Stimulated activated naive CD8-positive, alpha-beta T cell treated with anti-CD3 and anti-CD28 coated beads, Interleukin-15, Interleukin-2, amounts not matched to agents 100 ng/mL and 50 ng/mL, for 24 hours (primary cell): Measurements from ENCODE around the gene ALG9.
A peak's percentile ranks its signal among the peaks of the same experiment; 100 is the strongest.
"Not testable (repeated sequence)": the region's sequence is repeated elsewhere in the genome, so short reads cannot be mapped to it uniquely, and the experiment has no call there.

Experiments
- H3K27ac Mint-ChIP-seq: one replicate; pipeline ENCODE4 v1.8.0; 2021; ENCODE audit warnings: mild to moderate bottlenecking, mixed read lengths
- H3K27me3 Mint-ChIP-seq: one replicate; pipeline ENCODE4 v1.8.0; 2021; ENCODE audit warnings: mixed read lengths
- H3K36me3 Mint-ChIP-seq: one replicate; pipeline ENCODE4 v1.8.0; 2021; ENCODE audit warnings: low read depth, mixed read lengths
- H3K4me1 Mint-ChIP-seq: one replicate; pipeline ENCODE4 v1.8.0; 2021; ENCODE audit warnings: low read depth, mixed read lengths
- H3K4me3 Mint-ChIP-seq: one replicate; pipeline ENCODE4 v1.8.0; 2021; ENCODE audit warnings: mild to moderate bottlenecking, mixed read lengths
- H3K9me3 Mint-ChIP-seq: one replicate; pipeline ENCODE4 v1.8.0; 2021; ENCODE audit warnings: mixed read lengths

ALG9 gene

DNA sequence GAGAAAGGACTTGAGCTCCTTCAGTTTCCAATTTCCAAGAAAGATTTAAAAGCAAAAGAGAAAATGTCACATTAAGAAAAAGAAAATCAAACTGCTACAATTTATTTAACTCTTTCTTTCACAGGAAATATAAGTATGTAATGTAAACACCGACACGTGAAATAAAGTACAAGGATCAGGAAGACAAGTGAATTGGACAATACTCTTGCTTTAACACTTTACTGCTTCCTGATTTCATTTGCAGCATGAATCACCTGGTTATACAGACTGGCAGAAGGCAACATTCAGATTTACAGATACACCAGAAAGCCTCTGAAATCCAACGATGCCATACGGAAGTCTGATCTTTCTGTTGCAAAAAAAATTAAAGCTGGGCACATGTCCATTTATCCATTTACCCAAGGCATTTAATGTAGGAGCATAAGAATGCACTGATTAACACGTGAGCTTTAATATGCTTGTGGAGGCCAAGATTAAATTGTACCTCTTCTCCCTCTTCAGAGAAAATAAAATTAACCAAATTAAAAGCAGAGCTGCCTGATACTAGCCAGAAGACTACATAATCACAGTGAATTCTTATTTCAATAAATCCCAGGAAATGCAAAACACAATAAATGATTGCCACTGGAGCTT lies 89.2 kb downstream of the ALG9 start:
- Mint-ChIP-seq H3K4me1 (no peaks in the 10 kb centered on the region), H3K36me3 (peaks cover 12% of the 10 kb centered on the region), H3K27me3 (no peaks in the 10 kb centered on the region), H3K4me3 (no peak overlapping the region), H3K27ac (no peak overlapping the region), H3K9me3 (no peaks in the 10 kb centered on the region)

DNA sequence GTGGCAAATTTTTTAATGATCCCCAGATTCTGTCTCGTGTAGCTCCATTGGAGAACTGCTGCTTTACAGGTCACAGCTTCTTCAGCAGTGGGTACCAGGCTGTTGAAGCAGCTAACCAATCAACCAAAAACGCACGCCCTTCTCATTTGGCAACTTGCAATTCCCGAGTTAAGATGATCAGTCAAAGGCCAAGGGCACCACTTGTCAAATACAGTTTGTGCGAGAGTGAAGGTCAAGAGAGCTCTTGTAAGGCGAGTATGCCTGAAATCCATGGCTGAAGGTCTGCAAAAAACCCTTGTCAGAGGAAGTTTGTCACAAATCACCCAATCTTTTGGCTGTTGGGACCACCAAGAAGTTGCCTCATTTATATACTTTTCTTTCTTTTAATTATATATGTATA lies 92.3 kb downstream of the ALG9 start:
- Mint-ChIP-seq H3K36me3 (no peaks in the 10 kb centered on the region), H3K27ac (no peak overlapping the region), H3K4me1 (peaks cover 4% of the 10 kb centered on the region)

DNA sequence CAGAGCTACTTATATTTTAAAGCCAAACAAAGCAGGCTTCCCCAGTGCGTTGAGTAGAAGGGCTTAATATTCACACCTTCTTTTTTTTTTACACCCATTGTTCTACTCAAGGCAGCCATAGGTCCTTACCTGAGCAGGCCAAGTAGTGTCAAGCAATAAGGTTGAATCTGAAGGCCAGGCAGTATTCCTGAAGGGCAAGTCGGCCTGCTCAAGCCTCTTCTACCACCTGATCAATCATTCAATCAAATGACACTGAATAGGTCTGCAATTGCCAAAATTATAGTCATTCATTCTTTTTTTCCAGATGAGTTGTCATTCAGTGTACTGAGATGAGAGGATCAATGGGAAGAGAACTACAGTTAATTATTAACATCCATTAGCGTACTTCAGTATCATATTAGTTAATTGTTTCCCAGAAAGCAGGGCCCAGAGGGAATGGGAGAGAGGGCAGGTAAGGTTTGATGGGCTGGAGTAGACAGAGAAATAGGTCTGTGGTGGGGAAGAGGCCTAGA lies 93.3 kb downstream of the ALG9 start:
- no peak overlapping the region for H3K4me3 Mint-ChIP-seq
- H3K4me1 Mint-ChIP-seq = peaks cover 4% of the 10 kb centered on the region
- H3K36me3 Mint-ChIP-seq = no peaks in the 10 kb centered on the region
- H3K27ac Mint-ChIP-seq = no peak overlapping the region
- no peaks in the 10 kb centered on the region for H3K9me3 Mint-ChIP-seq
- H3K27me3 Mint-ChIP-seq = no peaks in the 10 kb centered on the region

More for the DNA sequence above, 92.3 kb downstream of the ALG9 start:
- Mint-ChIP-seq H3K9me3 (no peaks in the 10 kb centered on the region), H3K27me3 (no peaks in the 10 kb centered on the region), H3K4me3 (no peak overlapping the region)

DNA sequence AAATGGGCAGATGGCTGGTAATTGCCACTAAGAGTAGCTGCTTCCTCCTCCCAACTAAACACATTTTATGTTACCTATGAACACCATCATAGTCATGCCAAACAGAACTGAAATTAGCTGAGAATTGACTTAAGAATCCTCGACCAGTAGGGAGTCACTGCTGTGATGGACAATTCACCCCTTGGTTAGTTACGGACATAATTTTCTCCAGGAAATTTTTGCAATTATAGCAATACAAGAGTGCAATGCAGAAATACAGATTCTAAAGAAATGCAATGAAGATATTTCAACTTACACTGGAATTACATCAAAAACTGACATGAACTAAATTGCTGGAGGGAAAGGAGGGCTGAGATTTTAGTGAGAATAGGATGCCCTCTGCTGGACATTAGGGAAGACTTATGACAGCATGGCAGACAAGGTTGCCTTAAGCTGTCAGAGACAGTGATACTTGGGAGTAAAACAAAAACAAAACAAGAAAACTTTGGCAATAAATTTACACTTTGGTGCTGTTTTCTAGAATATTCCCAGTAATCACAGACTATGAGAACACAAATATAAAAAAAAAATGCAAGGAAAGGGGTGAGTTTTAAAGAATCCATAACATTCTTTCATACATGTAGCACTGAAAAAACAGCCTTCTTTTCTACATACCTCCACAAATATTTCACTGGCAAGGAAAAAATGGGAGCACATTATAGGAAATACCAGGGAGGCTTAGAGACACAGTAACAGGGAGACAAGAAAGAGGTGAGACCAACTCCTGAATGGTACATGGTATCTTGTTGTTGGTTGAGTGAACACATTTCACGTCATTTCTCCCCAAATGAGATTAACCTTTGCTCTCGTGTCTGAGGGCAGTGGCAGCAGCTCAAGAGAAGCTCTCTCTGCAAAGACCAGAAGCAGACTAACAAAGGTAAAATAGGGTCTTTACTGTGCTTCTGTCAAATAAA lies 94.0 kb downstream of the ALG9 start:
- Mint-ChIP-seq H3K4me3 (no peak overlapping the region), H3K36me3 (no peaks in the 10 kb centered on the region), H3K27ac (no peak overlapping the region), H3K27me3 (no peaks in the 10 kb centered on the region), H3K9me3 (no peaks in the 10 kb centered on the region), H3K4me1 (peaks cover 4% of the 10 kb centered on the region)

DNA sequence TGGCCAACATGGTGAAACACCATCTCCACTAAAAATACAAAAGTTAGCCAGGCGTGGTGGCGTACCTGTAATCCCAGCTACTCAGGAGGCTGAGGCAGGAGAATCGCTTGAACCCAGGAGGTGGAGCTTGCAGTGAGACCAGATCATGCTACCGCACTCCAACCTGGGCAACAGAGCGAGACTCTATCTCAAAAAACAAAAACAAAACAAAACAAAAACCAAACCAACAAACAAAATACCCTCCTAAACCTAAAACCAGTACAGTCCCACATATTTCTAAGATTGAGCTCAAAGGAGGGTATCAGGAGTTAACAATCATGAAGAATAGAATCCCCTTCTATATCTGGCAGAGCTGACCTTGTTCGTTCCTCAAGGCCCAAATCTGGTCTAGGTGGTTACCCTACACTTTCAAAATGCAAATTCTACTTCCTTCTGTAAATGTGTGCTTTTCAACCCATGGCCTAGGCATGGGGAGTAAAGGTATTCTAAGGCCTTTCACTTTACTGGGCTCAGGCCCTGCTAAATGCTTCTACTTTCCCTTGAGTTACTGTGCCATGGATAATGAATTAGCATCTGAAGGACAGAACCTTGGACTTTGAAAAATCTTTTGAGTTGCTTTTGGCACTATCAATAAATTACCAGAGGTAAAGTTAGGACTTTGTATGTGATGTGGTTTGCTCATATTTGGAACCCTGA lies 94.8 kb downstream of the ALG9 start:
- Mint-ChIP-seq H3K27ac (no peak overlapping the region), H3K27me3 (no peaks in the 10 kb centered on the region), H3K4me3 (peak overlapping the region; percentile 18), H3K4me1 (peaks cover 4% of the 10 kb centered on the region), H3K9me3 (no peaks in the 10 kb centered on the region), H3K36me3 (no peaks in the 10 kb centered on the region)

DNA sequence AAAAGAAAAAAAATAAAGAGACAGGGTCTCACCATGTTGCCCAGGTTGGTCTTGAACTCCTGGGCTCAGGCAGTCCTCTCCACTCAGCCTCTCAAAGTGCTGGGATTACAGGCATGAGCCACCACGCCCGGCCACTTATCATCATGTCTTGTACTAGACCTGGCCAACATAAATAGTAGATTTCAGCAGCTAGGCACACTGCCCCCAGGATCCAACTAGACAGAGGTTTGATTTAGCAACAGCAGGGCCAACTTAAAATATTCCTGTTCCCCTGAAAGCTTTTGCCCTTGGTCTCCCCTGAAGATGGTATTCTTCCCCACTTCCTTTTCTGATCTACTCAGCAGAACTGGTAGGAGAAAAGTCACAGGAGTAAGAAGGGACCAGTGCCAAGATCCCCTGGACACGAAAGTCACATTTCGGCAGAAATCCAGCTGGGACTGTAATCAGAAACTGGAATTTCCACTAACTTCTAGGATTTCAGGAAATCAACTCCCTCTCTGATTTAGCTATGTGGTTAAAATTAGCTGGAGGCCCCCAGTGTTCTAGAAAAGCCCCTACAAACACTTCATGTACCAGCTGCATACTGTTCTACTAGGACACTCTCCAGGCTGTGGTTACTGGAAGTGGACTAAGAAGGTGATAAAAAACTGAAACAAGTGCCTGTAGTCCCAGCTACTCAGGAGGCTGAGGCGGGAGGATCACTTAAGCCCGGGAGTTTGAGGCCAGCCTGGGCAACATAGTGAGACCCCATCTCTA lies 96.2 kb downstream of the ALG9 start:
- H3K36me3 Mint-ChIP-seq = no peaks in the 10 kb centered on the region
- H3K4me3 Mint-ChIP-seq = no peak overlapping the region
- peaks cover 4% of the 10 kb centered on the region for H3K4me1 Mint-ChIP-seq
- H3K27me3 Mint-ChIP-seq = no peaks in the 10 kb centered on the region
- H3K27ac Mint-ChIP-seq = no peak overlapping the region
- H3K9me3 Mint-ChIP-seq = no peaks in the 10 kb centered on the region

DNA sequence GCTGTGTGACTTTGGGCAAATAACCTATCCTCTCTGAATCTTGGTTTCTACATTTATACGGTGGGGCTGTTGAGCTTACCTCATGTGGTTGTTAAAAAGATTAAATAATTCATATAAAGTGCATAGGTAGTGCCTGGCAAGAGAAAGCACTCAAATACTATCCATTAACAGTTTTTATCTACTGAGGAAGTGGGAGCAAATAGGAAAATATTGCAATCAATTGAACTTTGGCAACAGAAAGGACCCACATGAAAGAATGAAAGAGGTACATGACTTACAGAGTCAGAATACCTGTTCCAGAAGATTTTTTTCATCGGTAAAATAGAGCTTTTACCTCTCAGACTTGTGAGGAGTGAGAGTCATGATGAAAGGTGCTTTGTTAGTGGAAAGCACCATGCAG lies 98.8 kb downstream of the ALG9 start:
- Mint-ChIP-seq H3K4me1 (peaks cover 4% of the 10 kb centered on the region), H3K27me3 (no peaks in the 10 kb centered on the region), H3K9me3 (no peaks in the 10 kb centered on the region), H3K36me3 (no peaks in the 10 kb centered on the region), H3K27ac (no peak overlapping the region), H3K4me3 (no peak overlapping the region)

DNA sequence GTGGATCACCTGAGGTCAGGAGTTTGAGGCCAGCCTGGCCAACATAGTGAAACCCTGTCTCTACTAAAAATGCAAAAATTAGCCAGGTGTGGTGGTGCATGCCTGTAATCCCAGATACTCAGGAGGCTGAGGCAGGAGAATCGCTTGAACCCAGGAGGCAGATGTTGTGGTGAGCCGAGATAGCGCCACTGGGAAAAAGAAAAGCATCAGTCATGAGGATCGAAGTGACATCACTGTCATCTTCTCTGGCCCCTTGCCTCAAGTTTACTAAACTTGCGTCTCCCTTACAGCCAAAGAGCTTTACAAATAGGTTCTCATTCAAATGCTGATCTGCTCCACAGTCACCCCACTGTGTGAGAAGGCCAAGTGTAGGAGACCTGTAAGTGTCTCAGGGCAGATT lies 100.2 kb downstream of the ALG9 start:
- not testable (repeated sequence) for H3K9me3 Mint-ChIP-seq, H3K4me3 Mint-ChIP-seq, H3K4me1 Mint-ChIP-seq, H3K36me3 Mint-ChIP-seq, H3K27ac Mint-ChIP-seq, H3K27me3 Mint-ChIP-seq

DNA sequence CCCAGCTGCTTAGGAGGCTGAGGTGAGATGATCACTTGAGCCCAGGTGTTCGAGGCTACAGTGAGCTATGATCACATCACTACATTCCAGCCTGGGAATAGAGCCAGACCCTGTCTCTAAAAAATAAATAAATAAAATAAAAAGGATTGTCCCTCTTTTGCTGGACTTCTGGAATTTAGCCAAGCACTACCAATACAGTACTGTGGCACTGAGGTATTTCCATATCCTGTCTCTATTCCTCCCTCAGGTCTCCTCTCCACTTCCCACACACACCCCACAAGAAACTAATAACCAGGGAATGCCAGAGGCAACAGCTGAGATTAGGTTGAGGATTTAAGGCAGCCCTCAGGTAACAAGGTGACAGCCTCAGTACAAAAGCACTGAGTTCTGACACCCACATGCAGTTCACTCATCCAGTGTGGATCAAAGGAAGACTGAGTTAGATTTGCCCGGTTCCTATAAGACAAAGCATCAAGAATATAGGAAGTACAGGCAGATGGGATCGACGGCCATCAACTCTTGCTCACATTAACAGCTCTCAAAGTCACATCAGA lies 100.7 kb downstream of the ALG9 start:
- no peak overlapping the region for H3K4me3 Mint-ChIP-seq
- H3K36me3 Mint-ChIP-seq = no peaks in the 10 kb centered on the region
- no peak overlapping the region for H3K27ac Mint-ChIP-seq

DNA sequence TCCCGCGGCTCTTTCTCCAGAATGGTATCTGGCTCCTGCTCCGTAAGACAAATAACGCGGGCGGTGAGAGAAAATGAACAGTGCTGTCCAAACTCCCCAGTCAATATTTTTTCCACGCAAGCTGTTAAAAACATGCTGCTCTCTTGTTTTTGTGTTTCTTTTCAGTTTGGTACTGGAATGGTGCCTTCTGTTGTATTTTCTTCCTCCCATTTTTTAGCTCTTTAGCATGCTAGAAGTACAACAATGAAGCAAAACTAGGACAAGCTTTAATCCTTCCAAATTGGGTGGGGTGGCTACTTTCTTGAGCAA lies 104.6 kb downstream of the ALG9 start:
- peak overlapping the region; percentile 97 for H3K27ac Mint-ChIP-seq
- H3K27me3 Mint-ChIP-seq = no peaks in the 10 kb centered on the region
- no peaks in the 10 kb centered on the region for H3K9me3 Mint-ChIP-seq
- H3K36me3 Mint-ChIP-seq = peaks cover 32% of the 10 kb centered on the region
- H3K4me1 Mint-ChIP-seq = peaks cover 31% of the 10 kb centered on the region
- H3K4me3 Mint-ChIP-seq = peak overlapping the region; percentile 99

More for the DNA sequence above, 100.7 kb downstream of the ALG9 start:
- H3K9me3 Mint-ChIP-seq = no peaks in the 10 kb centered on the region
- H3K4me1 Mint-ChIP-seq = peaks cover 7% of the 10 kb centered on the region
- no peaks in the 10 kb centered on the region for H3K27me3 Mint-ChIP-seq

DNA sequence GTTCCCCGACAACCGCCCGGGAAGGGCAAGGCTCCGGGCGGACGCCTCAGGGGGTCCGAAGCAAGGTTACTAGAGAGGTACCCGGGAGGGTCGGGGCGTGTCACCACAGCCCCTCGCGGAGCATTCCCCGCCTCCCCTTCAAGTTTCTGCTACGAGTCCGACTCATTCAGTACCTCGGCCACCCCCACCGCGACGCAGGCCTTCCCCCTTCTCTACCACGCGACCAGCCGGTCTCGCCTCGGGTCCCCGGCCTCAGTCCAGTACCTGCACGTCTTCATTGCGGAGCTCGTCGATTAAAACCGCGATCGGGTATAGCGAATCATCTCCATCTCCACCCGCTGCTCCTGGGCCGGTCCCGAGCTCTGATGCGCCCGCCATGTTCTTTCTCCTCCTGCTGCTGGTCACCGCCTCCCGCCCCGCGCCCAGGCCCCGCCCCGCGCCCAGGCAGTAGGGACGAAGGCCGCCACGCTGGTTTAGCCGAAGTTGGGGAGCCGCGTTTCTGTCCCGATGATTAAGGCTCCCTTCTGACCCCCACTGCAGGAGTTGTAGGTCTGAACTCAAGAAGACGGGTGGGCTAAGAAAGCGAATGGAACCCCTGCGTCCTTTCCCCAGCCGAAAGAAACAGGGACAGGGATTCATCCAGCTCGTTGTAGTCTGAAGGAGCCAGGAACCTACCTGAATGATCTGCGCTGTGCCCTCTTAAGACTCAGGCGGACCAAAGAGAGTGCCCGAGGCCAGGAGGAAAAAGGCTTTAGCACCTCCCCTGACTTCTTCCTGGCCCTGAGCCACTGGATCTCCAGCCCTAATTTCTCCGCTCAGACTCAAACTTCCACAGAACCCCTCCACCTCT lies 105.2 kb downstream of the ALG9 start, which contains the start of gene PPP2R1B:
TSS of gene PPP2R1B (minus strand) at position 406 of the 850 bp plus-strand sequence. CDS start at position 378, 28 bp downstream.
- Mint-ChIP-seq H3K9me3 (no peaks in the 10 kb centered on the region), H3K27me3 (no peaks in the 10 kb centered on the region), H3K27ac (peak within 1 kb of the TSS; percentile 97), H3K4me3 (peak within 1 kb of the TSS; percentile 99), H3K4me1 (peaks cover 31% of the 10 kb centered on the region), H3K36me3 (peaks cover 38% of the 10 kb centered on the region)

DNA sequence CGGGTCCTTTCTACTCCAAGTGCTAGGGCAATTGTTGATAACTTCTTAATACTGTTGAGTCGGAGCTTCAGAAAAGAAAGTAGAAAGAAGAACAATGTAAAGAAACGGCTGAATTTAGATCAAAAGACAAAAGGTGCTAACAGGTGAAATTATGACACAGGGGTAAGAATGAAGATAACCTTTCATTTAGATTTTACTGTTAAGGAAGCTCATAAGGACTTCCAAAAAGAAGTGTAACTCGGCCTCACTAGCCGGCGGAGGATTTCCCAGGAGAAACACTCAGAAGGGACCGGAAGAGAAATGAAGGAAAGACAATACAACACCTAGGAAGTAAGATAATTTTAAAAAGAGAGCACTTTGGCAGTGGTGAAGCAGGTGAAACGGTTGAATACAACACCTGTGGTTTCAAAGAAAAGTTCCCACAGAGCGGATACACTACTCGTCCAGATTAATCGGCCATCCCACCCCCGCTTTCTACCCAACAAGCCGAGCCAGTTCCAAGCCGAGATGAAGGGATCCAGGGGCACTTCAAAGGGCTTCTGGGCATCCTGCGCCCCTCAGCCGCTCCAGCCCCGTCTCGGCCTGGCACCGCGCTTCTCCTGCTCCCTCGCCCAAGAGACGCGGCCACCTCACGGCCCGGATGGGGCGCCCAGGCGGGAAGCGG lies 105.9 kb downstream of the ALG9 start:
- Mint-ChIP-seq H3K4me1 (peaks cover 31% of the 10 kb centered on the region), H3K4me3 (peak overlapping the region; percentile 99), H3K27me3 (no peaks in the 10 kb centered on the region), H3K27ac (peak overlapping the region; percentile 97), H3K9me3 (no peaks in the 10 kb centered on the region), H3K36me3 (peaks cover 44% of the 10 kb centered on the region)

DNA sequence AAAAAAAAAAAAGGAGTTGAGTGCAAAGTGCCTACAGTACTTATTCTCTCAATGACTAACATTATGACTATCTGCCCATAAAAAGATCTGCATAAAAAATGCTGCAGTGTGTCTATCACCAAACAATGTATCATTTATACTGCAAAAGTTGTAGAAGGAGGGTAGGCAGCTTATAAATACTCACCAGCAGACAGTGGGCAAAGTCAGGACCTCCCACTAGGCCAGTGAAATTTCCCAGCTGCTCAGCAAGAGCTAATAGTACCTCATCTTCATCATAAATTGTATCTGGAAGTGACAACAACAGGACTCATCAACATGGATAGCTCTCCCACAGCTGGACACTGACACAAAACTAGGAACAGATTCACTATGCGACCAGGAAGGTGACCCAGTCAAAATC lies 106.8 kb downstream of the ALG9 start:
- H3K4me3 Mint-ChIP-seq = peak overlapping the region; percentile 99
- H3K27me3 Mint-ChIP-seq = no peaks in the 10 kb centered on the region
- no peaks in the 10 kb centered on the region for H3K9me3 Mint-ChIP-seq
- H3K4me1 Mint-ChIP-seq = peaks cover 31% of the 10 kb centered on the region
- no peak overlapping the region for H3K27ac Mint-ChIP-seq
- peaks cover 50% of the 10 kb centered on the region for H3K36me3 Mint-ChIP-seq
